PC-9 (cell line): ENCODE measurements around the gene ZNF273. TPM values are rescaled to one million over a fixed set of nuclear protein-coding genes. Genes with fewer than 3 reads are reported as not detected.

ENCODE experiments used
- BruUV-seq: library from RNA; stranded (reverse); fragments of 400-500 nt; replicated peaks from 2 replicates; lab custom pipeline; 2021; lab: Mats Ljungman, UMichigan
- CTCF ChIA-PET: fragments of 300-600 bp; sonication (Branson Sonifier 250); formaldehyde crosslinking; loops from one replicate; lab custom pipeline; 2022; ENCODE audit warnings: antibody characterized with exemption; lab: Charles Lee
- POLR2A ChIA-PET: fragments of 300-600 bp; sonication (Branson Sonifier 250); formaldehyde crosslinking; loops from one replicate; lab custom pipeline; 2022; ENCODE audit warnings: antibody characterized with exemption; ENCODE audit not compliant: unreplicated experiment; lab: Charles Lee
- DNase-seq, 2 experiments: peaks; one replicate each; pipeline versions ENCODE4 v3.0.0 to v3.0.0-alpha.2; 2015 to 2022; ENCODE audit warnings: mixed read lengths in 1 of 2
- H2AFZ ChIP-seq: fragments of 200-600 bp; sonication (generic); 2 replicates; pipeline ENCODE4 v1.8.1; 2017; ENCODE audit warnings: antibody characterized with exemption
- H3F3A ChIP-seq: fragments of 200-600 bp; sonication (generic); 2 replicates; pipeline ENCODE4 v1.8.1; 2017; ENCODE audit warnings: antibody characterized with exemption, mild to moderate bottlenecking, low read depth; ENCODE audit not compliant: insufficient read depth
- H3K27ac ChIP-seq: fragments of 200-600 bp; sonication (generic); 2 replicates; pipeline ENCODE4 v1.6.1; 2016; ENCODE audit warnings: mixed run types
- H3K27me3 ChIP-seq: fragments of 200-600 bp; sonication (generic); 2 replicates; pipeline ENCODE4 v1.6.1; 2016; ENCODE audit warnings: low read depth, mixed run types; ENCODE audit not compliant: insufficient read depth
- H3K36me3 ChIP-seq: fragments of 200-600 bp; sonication (generic); 2 replicates; pipeline ENCODE4 v1.6.1; 2016; ENCODE audit warnings: low read depth, mixed run types
- H3K4me1 ChIP-seq: fragments of 200-600 bp; sonication (generic); replicated peaks from 2 replicates; pipeline ENCODE4 v1.6.1; 2016; ENCODE audit warnings: mixed run types; ENCODE audit not compliant: insufficient read depth
- H3K4me2 ChIP-seq: fragments of 200-600 bp; sonication (generic); 2 replicates; pipeline ENCODE4 v1.6.1; 2017; ENCODE audit warnings: mixed run types
- H3K4me3 ChIP-seq: fragments of 200-600 bp; sonication (generic); 2 replicates; pipeline ENCODE4 v1.6.1; 2016; ENCODE audit warnings: mixed run types
- H3K79me2 ChIP-seq: fragments of 200-600 bp; sonication (generic); 2 replicates; pipeline ENCODE4 v1.6.1; 2017; ENCODE audit warnings: low read depth, mixed run types
- H3K9me2 ChIP-seq: fragments of 200-600 bp; sonication (generic); 2 replicates; pipeline ENCODE4 v1.8.1; 2017; ENCODE audit warnings: mild to moderate bottlenecking; ENCODE audit not compliant: insufficient read depth
- H3K9me3 ChIP-seq: fragments of 200-600 bp; sonication (generic); 2 replicates; pipeline ENCODE4 v1.8.1; 2016; ENCODE audit warnings: low read depth; ENCODE audit not compliant: insufficient read depth
- H4K20me1 ChIP-seq: fragments of 200-600 bp; sonication (generic); 2 replicates; pipeline ENCODE4 v1.8.1; 2017; ENCODE audit not compliant: insufficient read depth
- EZH2 ChIP-seq: fragments of 200-600 bp; sonication (generic); IDR thresholded peaks from 2 replicates; pipeline ENCODE4 v1.8.0; 2017; ENCODE audit warnings: antibody characterized with exemption, low read depth
- intact Hi-C: fragments of 100-400 bp; cut with micrococcal nuclease; formaldehyde crosslinking; loops from one replicate; pipeline ENCODE4 v1.10.0; 2022; ENCODE audit not compliant: unreplicated experiment
- total RNA-seq: library from RNA; stranded (reverse); gene quantifications from 2 replicates; pipeline ENCODE4 v1.2.3, GENCODE V29; 2021
- TF ChIP-seq, protein P1 (sequence below): fragments of 200-600 bp; sonication (generic); conservative IDR thresholded peaks from 2 replicates; pipeline ENCODE4 v1.6.1; 2017; ENCODE audit warnings: mixed run types, antibody characterized with exemption, mild to moderate bottlenecking, moderate library complexity

The ZNF273 gene
- total RNA-seq, 1 experiment from 2014 or later = 4.6 TPM

DNA sequence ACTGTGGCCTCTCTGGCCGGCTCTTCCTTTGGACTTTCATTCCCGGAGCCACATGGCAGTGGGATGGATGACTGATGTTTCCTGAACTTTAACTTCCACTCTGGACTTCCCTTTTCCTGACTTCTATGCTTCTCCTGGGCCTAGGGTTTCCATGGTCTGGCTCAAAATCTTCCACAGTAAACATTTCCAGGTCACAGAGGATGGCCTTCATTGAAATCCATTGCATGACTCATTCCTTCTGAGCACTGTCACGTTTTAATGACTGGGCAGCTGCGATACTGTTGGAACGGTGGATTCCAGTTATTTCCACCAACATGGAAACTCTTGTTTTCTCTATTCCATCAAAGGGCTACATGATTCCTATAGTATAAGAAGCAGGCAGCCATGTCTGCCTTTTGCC, 24.4 kb upstream of the ZNF273 start:
- H3K79me2 ChIP-seq = no peaks in the 10 kb centered on the region
- no peak overlapping the region for H3K4me2 ChIP-seq
- no peaks in the 10 kb centered on the region for H3K9me3 ChIP-seq
- no peaks in the 10 kb centered on the region for H3K4me1 ChIP-seq
- intact Hi-C loops = no loop called here
- POLR2A ChIA-PET = no interaction called here
- peaks cover 67% of the 10 kb centered on the region for H3K27me3 ChIP-seq
- no peaks in the 10 kb centered on the region for H4K20me1 ChIP-seq
- no peaks in the 10 kb centered on the region for H3K9me2 ChIP-seq
- CTCF ChIA-PET = no interaction called here
- H3K27ac ChIP-seq = no peak overlapping the region
- no TSS peak for BruUV-seq
- H3F3A ChIP-seq = no peaks in the 10 kb centered on the region
- no peak overlapping the region for H2AFZ ChIP-seq
- no peak for DNase-seq
- H3K4me3 ChIP-seq = no peak overlapping the region
- no peaks in the 10 kb centered on the region for H3K36me3 ChIP-seq
- no peak for TF ChIP-seq EZH2

DNA sequence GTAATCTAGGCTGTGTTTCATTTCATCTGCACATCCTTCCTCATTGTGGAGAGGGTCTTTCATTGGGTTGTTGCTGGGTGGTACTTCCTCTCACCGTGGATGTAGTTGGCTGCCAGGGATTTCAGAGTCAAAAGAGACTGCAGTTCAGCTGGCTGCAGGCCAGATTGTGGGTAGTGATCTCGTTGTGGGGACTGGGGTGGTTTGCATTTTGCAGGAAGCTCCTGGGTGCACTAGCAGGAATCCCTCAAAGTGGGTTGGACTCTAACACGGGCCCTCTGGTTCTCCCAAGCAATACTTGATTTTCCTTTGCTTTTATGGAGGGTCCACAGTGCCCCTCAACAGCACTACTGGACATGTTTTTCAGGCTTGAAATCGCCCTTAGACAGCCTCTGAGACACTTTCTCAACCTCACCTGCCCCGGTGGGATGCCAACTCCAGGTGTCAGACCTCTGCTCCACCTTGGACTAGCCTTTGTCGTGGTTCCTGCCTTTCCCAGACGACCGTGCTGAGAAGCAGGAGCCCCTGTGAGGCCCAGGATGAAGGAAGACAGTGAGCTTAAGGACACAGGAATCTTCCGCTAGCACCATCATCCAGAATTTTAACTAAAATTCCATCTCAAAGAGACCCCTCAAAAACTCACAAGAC, 23.9 kb upstream of the ZNF273 start:
- H3K27ac ChIP-seq = no peak overlapping the region
- H2AFZ ChIP-seq = no peak overlapping the region
- CTCF ChIA-PET = no interaction called here
- DNase-seq = no peak
- H3K79me2 ChIP-seq = no peaks in the 10 kb centered on the region
- no peaks in the 10 kb centered on the region for H3K36me3 ChIP-seq
- no peaks in the 10 kb centered on the region for H3K4me1 ChIP-seq
- H3F3A ChIP-seq = no peaks in the 10 kb centered on the region
- no TSS peak for BruUV-seq
- H3K4me3 ChIP-seq = no peak overlapping the region
- peaks cover 67% of the 10 kb centered on the region for H3K27me3 ChIP-seq
- H3K9me3 ChIP-seq = no peaks in the 10 kb centered on the region
- POLR2A ChIA-PET = no interaction called here
- intact Hi-C loops = no loop called here
- H4K20me1 ChIP-seq = no peaks in the 10 kb centered on the region
- no peak overlapping the region for H3K4me2 ChIP-seq
- H3K9me2 ChIP-seq = no peaks in the 10 kb centered on the region
- no peak for TF ChIP-seq EZH2
- TF ChIP-seq, protein P1, sequence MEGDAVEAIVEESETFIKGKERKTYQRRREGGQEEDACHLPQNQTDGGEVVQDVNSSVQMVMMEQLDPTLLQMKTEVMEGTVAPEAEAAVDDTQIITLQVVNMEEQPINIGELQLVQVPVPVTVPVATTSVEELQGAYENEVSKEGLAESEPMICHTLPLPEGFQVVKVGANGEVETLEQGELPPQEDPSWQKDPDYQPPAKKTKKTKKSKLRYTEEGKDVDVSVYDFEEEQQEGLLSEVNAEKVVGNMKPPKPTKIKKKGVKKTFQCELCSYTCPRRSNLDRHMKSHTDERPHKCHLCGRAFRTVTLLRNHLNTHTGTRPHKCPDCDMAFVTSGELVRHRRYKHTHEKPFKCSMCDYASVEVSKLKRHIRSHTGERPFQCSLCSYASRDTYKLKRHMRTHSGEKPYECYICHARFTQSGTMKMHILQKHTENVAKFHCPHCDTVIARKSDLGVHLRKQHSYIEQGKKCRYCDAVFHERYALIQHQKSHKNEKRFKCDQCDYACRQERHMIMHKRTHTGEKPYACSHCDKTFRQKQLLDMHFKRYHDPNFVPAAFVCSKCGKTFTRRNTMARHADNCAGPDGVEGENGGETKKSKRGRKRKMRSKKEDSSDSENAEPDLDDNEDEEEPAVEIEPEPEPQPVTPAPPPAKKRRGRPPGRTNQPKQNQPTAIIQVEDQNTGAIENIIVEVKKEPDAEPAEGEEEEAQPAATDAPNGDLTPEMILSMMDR = no peak

DNA sequence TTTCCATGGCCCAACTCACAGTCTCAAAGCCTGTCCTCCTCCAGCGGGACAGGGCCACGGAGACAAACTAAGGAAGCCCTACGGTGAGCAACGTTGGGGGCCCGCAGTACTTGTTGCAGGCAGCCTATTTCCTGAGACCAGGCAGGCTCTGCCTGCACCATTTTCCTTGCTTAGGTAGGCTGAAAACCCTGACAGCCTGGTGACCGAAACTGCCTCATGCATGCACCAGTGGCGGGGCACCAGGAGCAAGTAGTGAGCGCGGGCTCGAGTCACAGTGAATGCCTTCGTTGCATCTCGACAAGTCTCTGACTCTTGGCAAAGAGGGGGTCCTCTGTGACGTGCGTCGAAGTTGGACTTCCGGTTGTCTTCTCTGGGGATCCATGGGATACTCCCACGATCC, 23.3 kb upstream of the ZNF273 start:
- H3K9me2 ChIP-seq = no peaks in the 10 kb centered on the region
- DNase-seq = no peak
- no peak overlapping the region for H3K27ac ChIP-seq
- H3K36me3 ChIP-seq = no peaks in the 10 kb centered on the region
- no peak overlapping the region for H3K4me2 ChIP-seq
- peaks cover 67% of the 10 kb centered on the region for H3K27me3 ChIP-seq
- CTCF ChIA-PET = no interaction called here
- POLR2A ChIA-PET = no interaction called here
- no peaks in the 10 kb centered on the region for H3K4me1 ChIP-seq
- H2AFZ ChIP-seq = no peak overlapping the region
- H3K4me3 ChIP-seq = no peak overlapping the region
- H3F3A ChIP-seq = no peaks in the 10 kb centered on the region
- TF ChIP-seq EZH2 = no peak
- TF ChIP-seq, protein P1 = no peak
- intact Hi-C loops = no loop called here
- no peaks in the 10 kb centered on the region for H4K20me1 ChIP-seq
- no TSS peak for BruUV-seq
- no peaks in the 10 kb centered on the region for H3K9me3 ChIP-seq
- H3K79me2 ChIP-seq = no peaks in the 10 kb centered on the region
